SW480 (cell line): ENCODE measurements around the gene KCNF1.
A peak's percentile ranks its signal among the peaks of the same experiment; 100 is the strongest.

Experiments
- DNase-seq: peaks from one replicate; pipeline ENCODE4 v3.0.0-alpha.2; 2016; ENCODE audit warnings: low spot score

KCNF1 gene

GRCh38 chr2:10879624-10880585 lies 31.8 kb upstream of the KCNF1 start:
- DNase-seq: no peak

- no peak for DNase-seq
Measured at GRCh38 chr2:10880586-10881321, 31.0 kb upstream of the KCNF1 start.

- DNase-seq: no peak
Measured at GRCh38 chr2:10882568-10882967, 29.2 kb upstream of the KCNF1 start.

GRCh38 chr2:10883066-10883465 lies 28.7 kb upstream of the KCNF1 start:
- no peak for DNase-seq

- no peak for DNase-seq
Measured at GRCh38 chr2:10883801-10884478, 27.8 kb upstream of the KCNF1 start.

- no peak for DNase-seq
Measured at GRCh38 chr2:10884574-10884975, 27.2 kb upstream of the KCNF1 start.

- no peak for DNase-seq
Measured at GRCh38 chr2:10885094-10885860, 26.5 kb upstream of the KCNF1 start.

GRCh38 chr2:10887476-10887875 lies 24.3 kb upstream of the KCNF1 start:
- DNase-seq: no peak

GRCh38 chr2:10889651-10890215 lies 22.0 kb upstream of the KCNF1 start:
- no peak for DNase-seq

- no peak for DNase-seq
Measured at GRCh38 chr2:10890706-10891270, 20.9 kb upstream of the KCNF1 start.

GRCh38 chr2:10891390-10891789 lies 20.3 kb upstream of the KCNF1 start:
- no peak for DNase-seq

- no peak for DNase-seq
Measured at GRCh38 chr2:10891848-10892247, 19.9 kb upstream of the KCNF1 start.

- DNase-seq: no peak
Measured at GRCh38 chr2:10892316-10892715, 19.4 kb upstream of the KCNF1 start.

- DNase-seq: no peak
Measured at GRCh38 chr2:10892796-10893350, 18.9 kb upstream of the KCNF1 start.

GRCh38 chr2:10894264-10894935 lies 17.3 kb upstream of the KCNF1 start:
- DNase-seq: no peak

GRCh38 chr2:10895231-10895630 lies 16.5 kb upstream of the KCNF1 start:
- DNase-seq: no peak

GRCh38 chr2:10897956-10898355 lies 13.8 kb upstream of the KCNF1 start:
- no peak for DNase-seq

- peak; percentile 48 for DNase-seq
Measured at GRCh38 chr2:10900216-10901109, 11.3 kb upstream of the KCNF1 start.
